Panc1 (cell line): ENCODE data around the gene PRPF40B.

Experiments used
- CTCF ChIP-seq: fragments of 450-650 bp; IDR thresholded peaks from 2 replicates; pipeline ENCODE4 v1.5.1; 2017; ENCODE audit warnings: mild to moderate bottlenecking
- POLR2AphosphoS5 ChIP-seq: IDR thresholded peaks from 2 replicates; pipeline ENCODE4 v1.6.1; 2012; ENCODE audit warnings: mild to moderate bottlenecking, low read depth, low read length, moderate library complexity
- REST ChIP-seq, 2 experiments: IDR thresholded peaks; 2 replicates each; pipeline ENCODE4 v1.6.1; 2011 to 2012; ENCODE audit warnings: low read depth in 2 of 2, control low read depth in 1 of 2, low read length in 1 of 2, mild to moderate bottlenecking in 1 of 2, moderate library complexity in 1 of 2; ENCODE audit not compliant: insufficient read depth in 1 of 2
- SIN3A ChIP-seq: IDR thresholded peaks from 2 replicates; pipeline ENCODE4 v1.6.1; 2012; ENCODE audit warnings: low read depth, mild to moderate bottlenecking, low read length, moderate library complexity, borderline replicate concordance; ENCODE audit not compliant: insufficient read depth
- TCF7L2 ChIP-seq: IDR thresholded peaks from 2 replicates; pipeline ENCODE4 v1.6.1; 2011; ENCODE audit warnings: mild to moderate bottlenecking, low read depth, low read length, inconsistent platforms

GRCh38 chr12:49647827-49648711, 24.7 kb downstream of the PRPF40B start:
- TF ChIP-seq CTCF (no peak), REST (IDR thresholded peaks at IDR 0.05; ENCODE audit: insufficient read depth in 1 of 2, low read depth in 2 of 2, low read length in 1 of 2) (no peak), SIN3A (no peak), POLR2AphosphoS5 (no peak), TCF7L2 (no peak)
